Panc1 (cell line): ENCODE data around the gene KRTAP5-2. TPM values are rescaled to one million over a fixed set of nuclear protein-coding genes. Genes with fewer than 3 reads are reported as not detected.

Experiments used
- ATAC-seq: fragments of 200-7000 bp; cut with Tn5 transposase; 2 replicates; pipeline ENCODE4 v1.9.1; 2020; ENCODE audit warnings: mild to moderate bottlenecking, moderate library complexity
- BruUV-seq: library from RNA; stranded (reverse); fragments of 400-500 nt; replicated peaks from 2 replicates; lab custom pipeline; 2021; lab: Mats Ljungman, UMichigan
- CTCF ChIA-PET: fragments of 300-600 bp; sonication (Branson Sonifier 250); formaldehyde crosslinking; loops from one replicate; lab custom pipeline; 2022; ENCODE audit warnings: antibody characterized with exemption; lab: Charles Lee
- POLR2A ChIA-PET: fragments of 300-600 bp; sonication (Branson Sonifier 250); formaldehyde crosslinking; loops from one replicate; lab custom pipeline; 2022; ENCODE audit warnings: antibody characterized with exemption; lab: Charles Lee
- DNase-seq: peaks from one replicate; pipeline ENCODE4 v3.0.0-alpha.2; 2010; ENCODE audit warnings: low read depth, low spot score
- H3K27ac ChIP-seq: 2 replicates; pipeline ENCODE4 v1.5.1; 2011; ENCODE audit warnings: mild to moderate bottlenecking, low read length, inconsistent platforms
- H3K27me3 ChIP-seq: fragments of 200-500 bp; sonication (Bioruptor generic); 2 replicates; pipeline ENCODE4 v1.6.0; 2014; ENCODE audit warnings: low read length, inconsistent platforms; ENCODE audit not compliant: control insufficient read depth, insufficient read depth
- H3K36me3 ChIP-seq: fragments of 200-500 bp; sonication (Bioruptor generic); 2 replicates; pipeline ENCODE4 v1.5.1; 2014; ENCODE audit warnings: inconsistent platforms, mild to moderate bottlenecking, low read length, moderate library complexity; ENCODE audit not compliant: control insufficient read depth, insufficient read depth
- H3K4me1 ChIP-seq: 2 replicates; pipeline ENCODE4 v1.5.1; 2011; ENCODE audit warnings: inconsistent platforms, mild to moderate bottlenecking, low read length, moderate library complexity; ENCODE audit not compliant: control insufficient read depth, insufficient read depth
- H3K4me3 ChIP-seq, 2 experiments: 2 replicates each; pipeline ENCODE4 v1.5.1; 2011 to 2012; ENCODE audit warnings: low read depth in 2 of 2, low read length in 2 of 2, mild to moderate bottlenecking in 2 of 2, inconsistent platforms in 1 of 2, moderate library complexity in 1 of 2
- H3K9me3 ChIP-seq: fragments of 200-500 bp; sonication (Bioruptor generic); 2 replicates; pipeline ENCODE4 v1.5.1; 2014; ENCODE audit warnings: low read depth, mild to moderate bottlenecking, inconsistent platforms, low read length, moderate library complexity; ENCODE audit not compliant: control insufficient read depth, insufficient read depth
- POLR2AphosphoS5 ChIP-seq: IDR thresholded peaks from 2 replicates; pipeline ENCODE4 v1.6.1; 2012; ENCODE audit warnings: mild to moderate bottlenecking, low read depth, low read length, moderate library complexity
- SIN3A ChIP-seq: IDR thresholded peaks from 2 replicates; pipeline ENCODE4 v1.6.1; 2012; ENCODE audit warnings: low read depth, mild to moderate bottlenecking, low read length, moderate library complexity, borderline replicate concordance; ENCODE audit not compliant: insufficient read depth
- TCF7L2 ChIP-seq: IDR thresholded peaks from 2 replicates; pipeline ENCODE4 v1.6.1; 2011; ENCODE audit warnings: mild to moderate bottlenecking, low read depth, low read length, inconsistent platforms
- in situ Hi-C: cut with HindIII; loops from 2 replicates; pipeline ENCODE4 v1.10.0; 2016; ENCODE audit warnings: low sequenced_read_pairs, low pct_unique_long_range_greater_than_20kb
- intact Hi-C: fragments of 100-400 bp; cut with micrococcal nuclease; formaldehyde crosslinking; loops from one replicate; pipeline ENCODE4 v1.10.0; 2022; ENCODE audit not compliant: unreplicated experiment
- total RNA-seq: library from RNA; stranded (reverse); gene quantifications from one replicate; pipeline ENCODE4 v1.2.1, GENCODE V29; 2021; ENCODE audit not compliant: unreplicated experiment
- TF ChIP-seq, protein P1 (sequence below), 2 experiments: IDR thresholded peaks; 2 replicates each; pipeline ENCODE4 v1.6.1; 2011 to 2012; ENCODE audit warnings: low read depth in 2 of 2, control low read depth in 1 of 2, low read length in 1 of 2, mild to moderate bottlenecking in 1 of 2, moderate library complexity in 1 of 2; ENCODE audit not compliant: insufficient read depth in 1 of 2
- TF ChIP-seq, protein P2 (sequence below): fragments of 450-650 bp; IDR thresholded peaks from 2 replicates; pipeline ENCODE4 v1.5.1; 2017; ENCODE audit warnings: mild to moderate bottlenecking

Gene KRTAP5-2
- total RNA-seq, 1 experiment from 2014 or later, result not detected

DNA sequence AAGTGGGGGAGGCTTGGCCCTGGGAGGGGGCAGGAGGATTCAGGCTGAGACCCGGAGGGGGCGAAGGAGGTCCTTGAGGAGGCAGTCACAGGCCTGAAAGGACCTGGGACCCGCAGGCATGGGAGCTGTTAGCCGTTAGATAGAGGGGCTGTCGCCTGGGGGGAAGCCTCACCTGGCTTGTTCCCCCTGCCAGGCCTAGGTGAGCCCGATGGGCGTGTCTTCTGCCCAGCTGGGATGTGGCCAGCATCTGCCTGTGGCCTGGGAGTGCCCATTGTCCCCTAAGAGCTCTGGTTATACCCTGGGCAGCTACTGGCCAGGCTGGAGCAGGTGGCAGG, 24.2 kb downstream of the KRTAP5-2 start:
- POLR2A ChIA-PET, result no interaction called here
- peaks cover 4% of the 10 kb centered on the region; the same call in 1 of the 2 replicates for H3K9me3 ChIP-seq
- TF ChIP-seq, protein P1, sequence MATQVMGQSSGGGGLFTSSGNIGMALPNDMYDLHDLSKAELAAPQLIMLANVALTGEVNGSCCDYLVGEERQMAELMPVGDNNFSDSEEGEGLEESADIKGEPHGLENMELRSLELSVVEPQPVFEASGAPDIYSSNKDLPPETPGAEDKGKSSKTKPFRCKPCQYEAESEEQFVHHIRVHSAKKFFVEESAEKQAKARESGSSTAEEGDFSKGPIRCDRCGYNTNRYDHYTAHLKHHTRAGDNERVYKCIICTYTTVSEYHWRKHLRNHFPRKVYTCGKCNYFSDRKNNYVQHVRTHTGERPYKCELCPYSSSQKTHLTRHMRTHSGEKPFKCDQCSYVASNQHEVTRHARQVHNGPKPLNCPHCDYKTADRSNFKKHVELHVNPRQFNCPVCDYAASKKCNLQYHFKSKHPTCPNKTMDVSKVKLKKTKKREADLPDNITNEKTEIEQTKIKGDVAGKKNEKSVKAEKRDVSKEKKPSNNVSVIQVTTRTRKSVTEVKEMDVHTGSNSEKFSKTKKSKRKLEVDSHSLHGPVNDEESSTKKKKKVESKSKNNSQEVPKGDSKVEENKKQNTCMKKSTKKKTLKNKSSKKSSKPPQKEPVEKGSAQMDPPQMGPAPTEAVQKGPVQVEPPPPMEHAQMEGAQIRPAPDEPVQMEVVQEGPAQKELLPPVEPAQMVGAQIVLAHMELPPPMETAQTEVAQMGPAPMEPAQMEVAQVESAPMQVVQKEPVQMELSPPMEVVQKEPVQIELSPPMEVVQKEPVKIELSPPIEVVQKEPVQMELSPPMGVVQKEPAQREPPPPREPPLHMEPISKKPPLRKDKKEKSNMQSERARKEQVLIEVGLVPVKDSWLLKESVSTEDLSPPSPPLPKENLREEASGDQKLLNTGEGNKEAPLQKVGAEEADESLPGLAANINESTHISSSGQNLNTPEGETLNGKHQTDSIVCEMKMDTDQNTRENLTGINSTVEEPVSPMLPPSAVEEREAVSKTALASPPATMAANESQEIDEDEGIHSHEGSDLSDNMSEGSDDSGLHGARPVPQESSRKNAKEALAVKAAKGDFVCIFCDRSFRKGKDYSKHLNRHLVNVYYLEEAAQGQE (IDR thresholded peaks at IDR 0.05; ENCODE audit: insufficient read depth in 1 of 2, low read depth in 2 of 2, low read length in 1 of 2), result no peak
- TF ChIP-seq SIN3A, result 0 out of 2 replicates have a peak, but pooled peaks have one; percentile 60
- no peak overlapping the region for H3K27ac ChIP-seq
- H3K4me1 ChIP-seq, result peaks cover 21% of the 10 kb centered on the region
- intact Hi-C loops, result no loop called here
- in situ Hi-C loops, result no loop called here
- peak; percentile 55 for DNase-seq
- CTCF ChIA-PET, result interaction anchor here (0.6 to 3.2 kb wide), 13 partner anchors 8 to 305 kb away, joined by 3 to 95 read pairs (median 4); no protein-coding TSS in a partner anchor
- H3K36me3 ChIP-seq, result no peaks in the 10 kb centered on the region
- no TSS peak for BruUV-seq
- ATAC-seq, result peak; percentile 80
- peak overlapping the region; percentile 41 to 59 for H3K4me3 ChIP-seq
- no peaks in the 10 kb centered on the region; the same call in 1 of the 2 replicates for H3K27me3 ChIP-seq

DNA sequence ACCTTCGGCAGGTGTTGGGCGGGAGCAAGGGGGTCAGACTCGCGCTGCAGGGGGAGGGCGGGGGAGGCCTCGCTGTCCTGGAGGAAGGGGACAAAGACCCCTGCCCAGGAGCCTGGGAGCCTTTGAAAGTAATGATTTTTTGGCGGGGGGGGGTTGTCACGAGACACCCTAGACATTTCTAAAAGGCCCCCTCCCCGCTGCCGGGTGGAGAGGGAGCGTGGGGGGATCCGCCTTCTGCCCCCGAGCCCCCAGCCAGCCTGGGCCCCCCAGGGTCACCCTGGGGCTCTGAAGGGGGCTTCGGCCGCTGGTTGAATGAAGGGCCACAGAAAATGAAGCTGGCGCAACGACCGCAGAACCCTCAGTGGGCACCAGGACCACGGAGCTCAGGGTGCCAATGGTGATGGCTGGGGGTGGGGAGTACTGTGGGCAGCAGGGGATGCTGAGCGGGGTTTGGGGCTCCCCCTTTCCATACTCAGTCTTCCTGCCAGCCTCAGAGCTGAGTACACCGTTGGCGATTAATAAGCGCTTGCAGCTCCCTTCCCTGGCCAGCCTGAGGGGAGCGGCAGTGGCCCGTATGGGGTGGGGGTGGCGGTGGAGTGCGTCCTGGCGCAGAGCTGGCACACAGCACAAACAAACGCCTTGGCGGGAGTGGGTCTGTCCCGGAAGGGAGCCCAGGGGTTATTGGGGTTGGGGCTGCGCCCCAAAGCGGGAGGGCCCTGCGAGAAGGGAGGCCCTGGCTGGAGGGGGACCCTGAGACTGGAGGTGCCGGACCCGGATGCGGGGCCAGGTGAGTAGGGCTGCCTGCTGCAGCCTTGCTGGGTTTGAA, 24.8 kb downstream of the KRTAP5-2 start:
- TSS peak; percentile 84 for BruUV-seq
- Histone ChIP-seq H3K4me3 (peak overlapping the region; percentile 41 to 59), H3K9me3 (no peaks in the 10 kb centered on the region; the same call in 1 of the 2 replicates), H3K36me3 (no peaks in the 10 kb centered on the region), H3K4me1 (peaks cover 21% of the 10 kb centered on the region), H3K27ac (no peak overlapping the region), H3K27me3 (no peaks in the 10 kb centered on the region; the same call in 1 of the 2 replicates)
- intact Hi-C loops (no loop called here), in situ Hi-C loops (no loop called here)
- TF ChIP-seq TCF7L2 (no peak), POLR2AphosphoS5 (no peak), SIN3A (no peak)
- TF ChIP-seq, protein P2, sequence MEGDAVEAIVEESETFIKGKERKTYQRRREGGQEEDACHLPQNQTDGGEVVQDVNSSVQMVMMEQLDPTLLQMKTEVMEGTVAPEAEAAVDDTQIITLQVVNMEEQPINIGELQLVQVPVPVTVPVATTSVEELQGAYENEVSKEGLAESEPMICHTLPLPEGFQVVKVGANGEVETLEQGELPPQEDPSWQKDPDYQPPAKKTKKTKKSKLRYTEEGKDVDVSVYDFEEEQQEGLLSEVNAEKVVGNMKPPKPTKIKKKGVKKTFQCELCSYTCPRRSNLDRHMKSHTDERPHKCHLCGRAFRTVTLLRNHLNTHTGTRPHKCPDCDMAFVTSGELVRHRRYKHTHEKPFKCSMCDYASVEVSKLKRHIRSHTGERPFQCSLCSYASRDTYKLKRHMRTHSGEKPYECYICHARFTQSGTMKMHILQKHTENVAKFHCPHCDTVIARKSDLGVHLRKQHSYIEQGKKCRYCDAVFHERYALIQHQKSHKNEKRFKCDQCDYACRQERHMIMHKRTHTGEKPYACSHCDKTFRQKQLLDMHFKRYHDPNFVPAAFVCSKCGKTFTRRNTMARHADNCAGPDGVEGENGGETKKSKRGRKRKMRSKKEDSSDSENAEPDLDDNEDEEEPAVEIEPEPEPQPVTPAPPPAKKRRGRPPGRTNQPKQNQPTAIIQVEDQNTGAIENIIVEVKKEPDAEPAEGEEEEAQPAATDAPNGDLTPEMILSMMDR, result no peak
- TF ChIP-seq, protein P1 (IDR thresholded peaks at IDR 0.05; ENCODE audit: insufficient read depth in 1 of 2, low read depth in 2 of 2, low read length in 1 of 2), result no peak
- DNase-seq, result no peak
- POLR2A ChIA-PET, result no interaction called here
- CTCF ChIA-PET, result interaction anchor here (0.6 to 3.2 kb wide), 12 partner anchors 9 to 303 kb away, joined by 3 to 95 read pairs (median 4); no protein-coding TSS in a partner anchor
- ATAC-seq, result peak; percentile 51
